NCI-H128 (cell line): Measurements from ENCODE around the gene BPGM.
"Not testable (repeated sequence)": the region's sequence is repeated elsewhere in the genome, so short reads cannot be mapped to it uniquely, and the experiment has no call there.

Experiments
- DNase-seq: peaks from one replicate; lab custom pipeline; 2025; ENCODE audit not compliant: unreplicated experiment; lab: John Stamatoyannopoulos, UW

BPGM gene

DNA sequence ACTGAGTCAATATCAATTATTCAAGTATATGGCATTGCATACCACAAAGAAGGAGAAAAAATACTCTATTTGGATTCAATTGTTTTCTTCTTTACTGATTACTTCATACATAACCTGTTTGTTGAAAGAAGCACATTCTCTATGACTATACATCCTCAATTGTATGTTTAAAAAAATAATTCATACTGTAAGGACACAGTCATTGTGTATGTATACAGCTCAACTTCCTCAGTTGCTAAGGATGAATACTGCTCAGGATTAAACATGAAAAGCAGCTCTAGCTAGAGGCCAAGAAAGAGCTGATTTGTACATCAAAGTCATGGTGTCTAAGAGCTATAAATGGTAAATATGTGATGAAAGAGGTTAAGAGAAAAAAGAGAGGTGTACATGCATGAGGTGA lies 15.8 kb upstream of the BPGM start:
- no peak for DNase-seq

- no peak for DNase-seq
These were observed 14.6 kb upstream of the BPGM start for GRCh38 chr7:134632052-134632451.

DNA sequence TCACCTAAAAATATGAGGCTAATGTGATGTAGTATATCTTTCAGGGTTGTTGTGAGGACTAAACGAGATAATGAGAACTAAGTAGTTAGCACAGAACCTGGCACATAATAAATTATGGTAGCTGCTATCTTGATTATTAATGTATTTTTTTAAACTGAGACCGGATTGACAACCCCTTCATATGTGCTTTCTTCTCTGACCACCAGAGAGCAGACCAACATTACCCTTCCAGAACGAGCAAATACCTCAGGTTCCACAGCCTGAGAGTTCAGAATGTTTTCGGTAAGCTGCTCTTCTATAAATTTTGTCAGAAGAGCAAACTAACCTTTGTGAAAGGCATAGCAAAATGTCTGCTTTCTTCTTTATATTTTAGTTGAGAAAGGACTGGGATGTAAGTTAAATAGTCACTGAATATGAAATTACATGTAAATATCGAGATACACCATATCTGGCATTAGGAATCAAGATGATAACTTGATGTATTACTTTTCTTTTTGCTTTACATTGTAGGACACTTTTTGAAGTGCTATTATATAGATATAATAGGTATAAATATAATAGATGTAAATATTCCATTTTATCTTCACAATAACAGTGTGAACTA lies 13.6 kb upstream of the BPGM start:
- no peak for DNase-seq

GRCh38 chr7:134636008-134636449 lies 10.6 kb upstream of the BPGM start:
- DNase-seq = no peak

DNA sequence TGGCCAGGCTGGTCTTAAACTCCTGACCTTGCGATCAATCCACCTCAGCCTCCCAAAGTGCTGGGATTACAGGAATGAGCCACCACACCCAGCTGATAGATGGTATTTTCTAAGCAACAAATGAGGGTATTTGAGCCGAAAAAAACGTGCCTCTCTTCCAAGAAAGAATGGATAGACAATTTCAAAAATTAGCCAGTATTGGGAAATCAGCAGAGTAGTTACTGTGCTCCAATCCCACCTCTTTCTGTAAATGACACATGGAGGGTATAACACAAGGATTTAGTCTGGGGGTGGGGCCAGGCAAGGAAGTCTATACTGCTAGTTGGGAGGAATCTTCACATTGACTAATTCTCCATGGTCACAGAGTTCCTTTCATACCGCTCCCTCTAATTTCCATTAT lies 9.2 kb upstream of the BPGM start:
- DNase-seq = no peak

GRCh38 chr7:134637934-134638719 lies 8.5 kb upstream of the BPGM start:
- no peak for DNase-seq

DNA sequence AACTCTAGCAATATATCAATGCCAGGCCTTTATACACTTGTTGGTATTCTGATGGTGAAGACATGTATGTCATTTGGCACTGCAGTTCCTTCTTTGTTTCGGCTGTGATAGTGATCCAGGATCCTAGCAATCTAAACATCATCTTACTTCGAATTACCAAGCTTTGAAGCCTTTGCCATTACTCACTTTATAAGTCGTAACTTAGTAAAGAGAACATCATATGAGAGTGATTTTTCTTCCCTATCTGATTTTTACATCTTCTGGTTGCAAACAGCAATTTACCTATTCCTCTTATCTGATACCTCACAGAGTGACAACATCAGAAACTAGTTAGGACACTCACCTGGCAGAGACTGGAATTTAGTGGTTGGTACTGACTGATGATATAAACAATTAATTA lies 7.6 kb upstream of the BPGM start:
- no peak for DNase-seq

GRCh38 chr7:134639683-134640279 lies 6.9 kb upstream of the BPGM start:
- no peak for DNase-seq

DNA sequence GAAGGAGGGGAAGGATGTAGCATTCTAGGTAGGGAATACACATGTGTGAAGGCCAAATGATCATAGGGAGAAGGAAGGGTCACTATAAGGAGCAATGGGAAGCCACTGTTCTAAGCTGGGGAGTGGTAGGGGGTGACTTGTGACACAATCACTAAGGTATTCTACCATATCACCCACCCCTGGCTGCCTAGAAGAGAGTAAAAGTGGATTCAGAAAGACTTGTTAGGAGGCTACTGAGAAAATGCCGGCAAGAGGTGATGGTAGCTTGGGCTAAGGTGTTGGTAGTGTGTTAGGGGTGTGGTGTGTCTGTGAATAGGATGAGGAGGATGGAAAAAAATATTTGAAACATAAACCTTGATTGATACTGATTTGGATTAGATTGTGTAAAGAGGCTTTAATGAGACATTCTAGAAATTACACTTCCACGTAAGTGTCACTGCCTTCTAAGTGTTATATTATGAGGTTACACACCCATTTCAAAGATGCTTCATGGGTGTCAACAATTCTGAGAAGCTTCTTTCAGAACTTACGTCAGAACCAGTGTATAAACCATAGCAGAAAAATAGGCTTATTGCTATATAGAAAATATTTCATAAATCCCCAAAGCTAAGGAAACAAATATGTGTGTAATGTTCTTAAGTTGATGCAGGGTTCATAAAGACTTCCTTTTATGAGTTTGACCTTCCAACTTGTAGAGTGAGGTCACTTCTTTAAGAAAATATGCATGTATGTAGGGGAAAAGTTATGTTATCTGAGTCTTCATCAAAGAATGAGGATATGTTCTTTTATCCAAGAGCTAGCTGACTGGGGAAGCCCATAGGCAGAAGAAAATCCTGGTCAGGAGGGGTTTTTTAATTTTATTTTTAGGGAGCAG lies 5.6 kb upstream of the BPGM start:
- no peak for DNase-seq

DNA sequence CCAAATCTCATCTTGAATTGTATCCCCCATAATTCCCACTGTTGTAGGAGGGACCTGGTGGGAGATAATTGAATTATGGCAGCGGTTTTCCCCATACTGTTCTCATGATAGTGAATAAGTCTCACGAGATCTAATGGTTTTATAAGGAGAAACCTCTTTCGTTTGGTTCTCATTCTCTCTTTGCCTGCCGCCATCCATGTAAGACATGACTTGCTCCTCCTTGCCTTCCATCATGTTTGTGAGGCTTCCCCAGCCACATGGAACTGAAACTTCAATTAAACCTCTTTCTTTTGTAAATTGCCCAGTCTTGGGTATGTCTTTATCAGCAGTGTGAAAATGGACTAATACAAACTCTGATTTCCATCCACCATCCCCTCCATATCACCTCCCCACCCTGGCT lies 4.7 kb upstream of the BPGM start:
- not testable (repeated sequence) for DNase-seq

DNA sequence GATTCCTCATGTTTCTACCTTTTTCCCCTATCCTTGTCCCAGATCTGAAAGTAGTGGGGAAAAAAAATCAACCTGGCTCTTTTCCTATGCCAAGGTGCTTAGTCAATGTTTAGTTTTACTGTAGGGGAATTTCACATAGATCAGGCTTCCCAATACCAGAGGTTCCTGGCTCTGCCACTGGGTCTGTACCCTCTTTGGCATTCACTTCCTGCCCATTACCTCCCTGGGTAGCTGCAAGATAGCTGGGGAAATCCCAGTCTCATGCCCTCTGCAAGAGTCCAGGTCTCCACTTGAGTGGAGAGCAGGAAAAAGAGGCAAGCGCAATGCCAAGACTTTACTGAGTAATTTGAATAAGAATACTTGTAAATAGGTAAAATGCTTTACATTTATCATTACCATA lies 3.5 kb upstream of the BPGM start:
- no peak for DNase-seq

DNA sequence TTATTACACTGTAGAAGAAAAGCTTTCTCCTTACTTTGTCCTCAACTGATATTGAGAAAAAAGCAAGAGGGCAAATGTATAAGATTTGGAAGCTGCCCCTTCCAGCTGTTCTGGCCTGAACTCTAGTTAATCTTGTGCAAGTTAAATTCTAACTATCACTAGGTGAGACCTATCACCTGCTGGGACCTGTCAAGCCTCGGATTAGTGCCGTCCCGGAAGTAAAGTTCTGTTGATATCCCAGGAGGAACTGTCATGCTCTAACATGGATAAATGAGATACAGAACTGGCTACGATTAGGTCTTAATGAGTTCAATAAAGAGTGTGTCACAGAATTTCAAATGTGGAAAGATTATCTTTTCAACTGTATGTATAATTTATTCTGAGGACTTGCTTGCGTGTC lies 1.2 kb upstream of the BPGM start:
- no peak for DNase-seq

DNA sequence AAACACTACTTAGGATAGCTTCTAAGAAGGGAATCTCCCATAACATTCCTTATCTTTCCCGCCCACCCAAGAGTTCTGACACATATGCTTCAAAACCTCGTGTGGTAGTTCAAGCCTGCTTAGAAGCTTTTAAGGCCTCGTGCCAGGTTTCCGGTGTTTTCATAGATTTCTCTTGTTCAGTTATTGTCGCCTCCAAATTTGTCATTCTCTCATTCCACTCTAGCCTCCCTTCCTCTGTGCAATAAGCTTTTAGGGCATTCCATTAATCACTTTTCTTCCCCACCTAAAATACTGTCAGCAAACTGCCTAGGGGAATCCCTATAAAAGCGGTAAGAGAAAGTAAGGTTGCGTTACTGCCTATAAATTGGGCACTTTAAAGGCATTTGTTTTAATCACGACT lies 718 bp upstream of the BPGM start:
- no peak for DNase-seq

DNA sequence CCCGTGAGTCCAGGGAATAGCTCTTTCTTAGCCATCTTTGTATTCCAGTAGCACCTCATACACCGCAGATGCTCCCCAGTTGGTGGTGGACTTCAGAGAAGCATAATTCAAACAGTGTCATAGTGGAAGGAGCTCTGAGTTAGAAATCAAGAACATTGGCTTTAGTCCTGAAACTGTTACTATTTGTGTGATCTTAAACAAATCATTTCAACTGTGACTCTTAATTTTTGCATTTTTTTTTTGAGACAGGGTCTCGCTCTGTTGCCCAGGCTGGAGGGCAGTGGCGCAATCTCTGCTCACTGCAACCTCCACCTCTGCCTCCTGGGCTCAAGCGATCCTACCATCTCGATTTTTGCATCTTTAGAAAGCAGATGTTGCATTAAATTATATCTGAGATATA lies 1.8 kb downstream of the BPGM start:
- no peak for DNase-seq

DNA sequence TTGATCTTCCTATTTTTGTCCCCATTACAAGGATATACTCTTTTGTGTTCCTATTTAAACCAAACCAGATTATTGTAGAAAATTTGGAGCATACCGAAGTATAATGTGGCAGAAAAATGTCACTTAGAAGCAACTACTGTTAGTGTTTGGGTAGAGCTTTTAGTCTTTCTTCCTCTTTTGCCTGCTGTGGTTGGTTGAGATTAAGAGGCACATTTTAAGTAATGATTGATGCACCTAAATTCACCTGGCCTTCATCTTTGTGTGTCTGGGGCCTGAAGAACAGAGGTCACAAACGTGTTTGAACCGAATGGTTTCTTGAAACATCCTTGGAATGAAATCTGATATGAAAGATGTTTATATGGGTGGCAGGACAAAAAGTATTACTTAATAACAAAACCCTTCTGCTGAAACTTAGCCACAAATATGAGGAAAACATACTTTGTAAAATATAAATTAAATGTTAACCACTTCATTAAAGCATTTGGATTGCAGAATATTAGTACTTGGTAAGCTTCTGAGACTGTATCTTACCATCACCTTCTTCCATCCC lies 2.6 kb downstream of the BPGM start:
- DNase-seq = no peak

DNA sequence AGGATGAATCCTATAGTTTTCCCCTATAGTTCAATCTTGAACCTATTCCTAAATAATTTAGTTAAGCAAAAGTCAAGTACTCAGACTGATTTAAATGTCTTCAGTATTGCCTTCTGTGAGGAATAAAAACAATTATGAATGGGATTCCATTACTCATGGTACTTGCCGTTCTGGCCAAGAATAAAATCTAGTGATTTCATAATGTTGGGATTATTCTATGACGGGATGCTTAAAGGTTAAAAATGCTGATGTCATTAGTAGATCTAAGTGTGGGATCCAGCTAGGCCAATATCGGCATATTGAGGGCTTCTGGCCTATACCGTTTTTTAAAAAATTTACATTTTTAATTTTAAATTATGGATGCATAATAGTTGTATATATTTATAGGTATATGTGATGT lies 5.3 kb downstream of the BPGM start:
- no peak for DNase-seq

DNA sequence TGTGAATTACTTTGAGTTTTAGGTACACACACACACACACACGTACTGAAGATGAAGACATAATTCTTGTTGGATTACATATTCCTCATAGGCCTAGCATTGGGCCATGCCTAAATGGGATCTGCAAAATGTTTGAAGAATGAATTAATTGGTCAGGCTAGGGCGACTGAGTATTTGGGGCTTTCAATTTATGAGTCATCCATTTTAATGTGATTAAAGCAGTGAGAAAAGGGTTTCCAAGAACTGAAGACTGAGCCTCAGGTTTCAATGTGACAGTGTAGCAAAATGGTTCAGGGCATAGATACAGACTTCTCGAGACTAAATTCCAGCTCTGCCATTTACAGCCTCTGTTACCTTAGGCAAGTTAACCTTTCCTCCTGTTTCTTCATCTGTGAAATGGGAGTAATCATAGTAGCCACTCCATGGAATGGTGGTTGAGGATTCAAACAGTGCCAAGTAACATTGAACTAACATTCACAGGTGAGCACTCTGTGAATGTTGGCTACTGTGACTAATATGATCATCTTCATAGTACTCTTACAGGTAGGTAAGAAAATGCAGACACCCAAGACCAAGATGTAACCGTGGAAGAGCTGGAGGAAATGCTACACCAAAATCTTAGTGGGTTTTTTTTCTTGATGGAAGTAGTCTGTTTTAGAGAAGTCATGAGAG lies 7.6 kb downstream of the BPGM start:
- no peak for DNase-seq

- DNase-seq = no peak
These were observed 10.9 kb downstream of the BPGM start for GRCh38 chr7:134657526-134657925.

DNA sequence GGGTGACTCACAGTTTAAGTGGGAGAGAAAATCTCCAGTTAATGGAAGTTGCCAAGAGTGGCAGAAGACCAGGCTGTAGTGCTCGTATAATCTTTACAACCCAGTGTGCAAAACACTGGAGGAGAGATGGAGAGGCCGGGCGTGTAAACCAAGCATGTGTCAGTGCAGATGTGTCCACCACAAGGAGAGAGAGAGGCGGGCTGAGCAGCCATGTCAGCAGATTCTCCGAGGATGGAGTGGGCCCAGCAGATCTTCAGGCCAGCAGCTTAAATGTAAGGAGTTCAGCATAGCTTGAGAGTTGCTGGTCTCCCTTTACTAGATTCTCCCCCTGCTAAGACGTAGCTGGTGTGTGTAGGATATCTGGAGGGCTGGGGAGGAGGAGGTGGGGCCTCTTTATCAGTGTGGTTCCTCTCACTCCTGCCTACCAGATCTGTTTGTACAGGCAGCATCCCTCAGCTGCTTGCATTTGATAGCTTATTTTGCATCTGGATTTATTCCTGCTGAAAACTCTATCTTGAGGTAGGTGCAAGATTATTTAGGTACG lies 13.7 kb downstream of the BPGM start:
- DNase-seq = no peak

- no peak for DNase-seq
These were observed 14.3 kb downstream of the BPGM start for GRCh38 chr7:134660961-134661376.
